ENCODE results near the gene MAP2.

Gene MAP2

DNA sequence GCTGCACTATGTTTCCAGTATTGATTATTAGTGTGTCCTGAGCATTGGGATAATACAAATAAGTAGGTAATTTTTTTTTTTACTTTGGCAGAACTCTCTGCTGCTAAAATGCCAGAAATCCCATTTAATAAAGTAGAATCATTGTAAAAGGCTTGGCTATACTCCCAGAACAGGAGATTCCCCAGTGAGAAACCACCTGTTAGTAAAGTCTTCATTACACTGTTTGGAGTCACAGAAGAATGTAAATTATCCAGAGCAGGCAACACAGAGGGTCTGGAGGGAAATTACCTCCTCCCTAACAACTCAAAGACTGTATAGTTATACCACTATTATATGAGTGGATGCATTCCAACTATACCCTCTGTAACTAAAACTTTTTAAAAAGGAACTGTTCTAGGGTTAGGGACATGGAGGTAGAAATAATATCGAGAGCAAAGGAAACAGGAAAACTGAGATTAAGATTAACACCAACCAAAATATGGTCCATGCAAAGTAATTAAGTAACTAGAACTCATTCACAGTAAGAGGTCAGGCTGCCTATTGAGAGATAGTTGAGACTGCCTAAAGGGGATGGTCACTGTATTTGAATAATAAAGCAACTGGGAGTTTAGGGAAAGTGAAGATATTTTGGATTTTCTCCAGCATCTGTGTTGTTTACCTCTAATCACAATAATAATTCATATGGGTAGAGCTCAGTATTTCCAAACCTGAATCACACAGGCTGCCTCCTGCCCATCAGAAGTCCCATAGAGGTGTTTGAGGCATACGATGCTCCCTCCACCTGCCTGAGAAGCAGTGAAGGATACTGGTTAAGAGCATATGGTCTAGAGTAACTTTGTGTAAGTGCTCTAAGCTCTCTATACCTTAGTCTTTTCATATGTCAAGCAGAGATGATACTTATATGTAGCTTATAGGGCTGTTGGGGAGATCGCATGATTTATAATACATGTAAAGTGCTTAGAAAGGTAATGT, 34.4 kb downstream of the MAP2 start:
- no peak for DNase-seq (ENCODE audit: low spot score)
- TF ChIP-seq, protein P1, sequence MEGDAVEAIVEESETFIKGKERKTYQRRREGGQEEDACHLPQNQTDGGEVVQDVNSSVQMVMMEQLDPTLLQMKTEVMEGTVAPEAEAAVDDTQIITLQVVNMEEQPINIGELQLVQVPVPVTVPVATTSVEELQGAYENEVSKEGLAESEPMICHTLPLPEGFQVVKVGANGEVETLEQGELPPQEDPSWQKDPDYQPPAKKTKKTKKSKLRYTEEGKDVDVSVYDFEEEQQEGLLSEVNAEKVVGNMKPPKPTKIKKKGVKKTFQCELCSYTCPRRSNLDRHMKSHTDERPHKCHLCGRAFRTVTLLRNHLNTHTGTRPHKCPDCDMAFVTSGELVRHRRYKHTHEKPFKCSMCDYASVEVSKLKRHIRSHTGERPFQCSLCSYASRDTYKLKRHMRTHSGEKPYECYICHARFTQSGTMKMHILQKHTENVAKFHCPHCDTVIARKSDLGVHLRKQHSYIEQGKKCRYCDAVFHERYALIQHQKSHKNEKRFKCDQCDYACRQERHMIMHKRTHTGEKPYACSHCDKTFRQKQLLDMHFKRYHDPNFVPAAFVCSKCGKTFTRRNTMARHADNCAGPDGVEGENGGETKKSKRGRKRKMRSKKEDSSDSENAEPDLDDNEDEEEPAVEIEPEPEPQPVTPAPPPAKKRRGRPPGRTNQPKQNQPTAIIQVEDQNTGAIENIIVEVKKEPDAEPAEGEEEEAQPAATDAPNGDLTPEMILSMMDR (conservative IDR thresholded peaks at IDR 0.05; ENCODE audit: low read depth) = no peak
- POLR2A ChIA-PET (ENCODE audit: low non-redundant PET) = no interaction called here
- H3K27ac ChIP-seq = no peak overlapping the region
- CTCF ChIA-PET = interaction anchor here (1.2 kb wide), 1 partner anchor 35 kb away, joined by 5 read pairs; the partner anchor contains the start of gene MAP2

DNA sequence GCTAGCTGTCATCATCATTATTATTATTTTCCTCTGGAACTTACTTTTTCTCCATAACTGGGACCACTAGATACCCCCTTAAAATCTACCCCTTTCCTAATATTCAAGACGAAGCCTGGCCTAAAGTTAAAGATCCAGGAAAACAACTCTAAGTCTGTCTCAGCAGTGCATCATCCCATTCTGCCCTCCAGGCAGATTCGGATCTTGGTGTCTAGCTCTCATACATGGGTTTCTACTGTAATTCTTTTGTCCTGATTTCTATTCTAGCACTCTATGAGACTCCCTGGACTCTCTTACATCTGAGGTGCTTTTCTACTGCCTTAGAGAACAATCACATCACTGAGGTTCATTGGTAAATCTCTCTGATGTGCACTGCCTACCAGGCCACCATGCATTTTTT, 35.5 kb downstream of the MAP2 start:
- no peak for DNase-seq (ENCODE audit: low spot score)
- no peak overlapping the region for H3K27ac ChIP-seq
- ChIA-PET CTCF (interaction anchor here (1.2 kb wide), 1 partner anchor 36 kb away, joined by 5 read pairs; the partner anchor contains the start of gene MAP2), POLR2A (ENCODE audit: low non-redundant PET) (no interaction called here)
- TF ChIP-seq, protein P1 (conservative IDR thresholded peaks at IDR 0.05; ENCODE audit: low read depth) = no peak

DNA sequence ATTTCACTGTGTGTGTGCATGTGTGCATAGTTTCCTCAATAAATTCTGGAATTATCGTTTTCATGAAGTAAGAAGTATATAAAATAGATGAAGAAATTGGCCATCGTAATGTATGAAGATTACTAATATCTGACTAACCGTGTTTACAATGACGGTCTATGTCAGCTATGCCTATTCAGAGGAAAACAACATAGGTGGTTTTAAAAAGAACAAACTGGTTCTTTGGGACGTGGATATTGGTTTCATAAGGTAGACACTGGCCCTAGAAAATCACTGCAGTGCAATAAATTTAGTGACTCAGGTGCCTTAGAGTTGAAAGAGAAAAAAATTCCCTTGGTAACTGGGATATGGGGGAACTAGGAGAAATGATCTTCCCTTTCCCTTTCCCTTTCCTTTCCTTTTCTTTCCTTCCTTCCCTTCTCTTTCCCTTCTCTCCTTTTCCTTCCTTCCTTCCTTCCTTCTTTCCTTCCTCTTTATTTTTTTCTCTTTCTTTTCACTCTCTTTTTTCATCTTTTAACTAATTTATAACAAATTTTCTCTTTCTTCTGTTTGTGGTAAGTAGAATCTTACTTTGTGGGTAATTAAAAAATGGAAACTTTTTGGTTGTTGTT, 36.4 kb downstream of the MAP2 start:
- DNase-seq (ENCODE audit: low spot score) = peak; percentile 66
- no peak overlapping the region for H3K27ac ChIP-seq
- TF ChIP-seq, protein P1 (conservative IDR thresholded peaks at IDR 0.05; ENCODE audit: low read depth) = no peak
- ChIA-PET CTCF (no interaction called here), POLR2A (ENCODE audit: low non-redundant PET) (no interaction called here)

DNA sequence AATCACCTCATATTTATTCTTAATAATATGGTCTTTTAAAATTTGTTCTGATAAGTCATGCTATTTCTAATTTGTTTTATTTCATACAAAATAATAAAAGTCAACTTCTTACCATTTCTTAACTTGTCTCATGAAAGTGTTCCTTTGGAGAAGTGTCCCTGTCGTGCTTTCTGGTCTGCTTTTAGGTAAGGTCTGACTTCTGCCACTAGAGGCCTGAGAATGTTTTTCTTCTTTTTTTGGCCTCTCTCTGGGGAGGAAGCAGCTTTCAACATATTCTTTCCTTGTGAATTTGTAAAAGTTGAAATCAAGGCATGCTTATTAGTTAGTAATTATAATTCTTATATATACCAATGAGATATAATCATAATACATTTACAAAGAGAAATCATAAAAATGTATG, 39.4 kb downstream of the MAP2 start:
- ChIA-PET CTCF (interaction anchor here (0.6 kb wide), 1 partner anchor 1301 kb away, joined by 3 read pairs; no protein-coding TSS in a partner anchor), POLR2A (ENCODE audit: low non-redundant PET) (no interaction called here)
- TF ChIP-seq, protein P1 (conservative IDR thresholded peaks at IDR 0.05; ENCODE audit: low read depth) = no peak
- no peak overlapping the region for H3K27ac ChIP-seq
- no peak for DNase-seq (ENCODE audit: low spot score)

DNA sequence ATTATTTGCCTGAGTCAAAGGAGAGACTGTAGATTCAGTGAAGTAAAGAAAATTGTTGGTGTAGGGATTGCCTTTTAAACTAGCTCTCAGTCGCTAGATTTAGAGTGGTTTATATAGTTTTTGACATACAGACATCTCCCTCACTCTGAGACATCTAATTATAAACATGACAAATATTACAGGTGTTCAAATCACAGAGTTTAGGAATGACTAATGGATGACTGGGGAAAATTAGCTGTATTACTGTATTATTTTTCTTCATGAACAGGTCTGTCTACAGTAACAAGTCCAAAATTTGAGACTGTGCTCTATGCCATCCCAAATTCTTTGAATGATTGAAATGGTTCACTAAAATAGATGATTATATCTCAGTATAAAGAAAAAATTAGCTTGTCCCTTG, 40.0 kb downstream of the MAP2 start:
- ChIA-PET POLR2A (ENCODE audit: low non-redundant PET) (no interaction called here), CTCF (interaction anchor here (0.6 kb wide), 1 partner anchor 1301 kb away, joined by 3 read pairs; no protein-coding TSS in a partner anchor)
- DNase-seq (ENCODE audit: low spot score) = no peak
- TF ChIP-seq, protein P1 (conservative IDR thresholded peaks at IDR 0.05; ENCODE audit: low read depth) = no peak
- H3K27ac ChIP-seq = no peak overlapping the region

DNA sequence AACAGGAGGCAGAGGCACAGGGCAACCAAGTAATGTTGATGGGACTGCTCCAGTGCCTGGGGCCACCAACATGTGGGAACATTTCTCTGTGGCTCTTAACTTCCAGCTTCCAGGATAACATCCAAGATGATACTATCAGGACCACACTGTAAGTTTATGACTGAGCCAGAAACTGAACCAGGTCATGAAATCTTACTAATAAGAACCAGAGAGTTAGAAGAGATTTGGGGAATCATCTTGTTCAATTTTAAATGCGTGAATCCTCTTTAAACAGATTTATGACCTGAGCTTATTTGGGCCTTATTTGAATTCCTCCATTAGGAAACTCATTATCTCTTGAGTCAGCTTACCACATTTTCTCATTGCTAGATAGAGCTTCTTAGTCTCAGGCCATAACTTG, 45.0 kb downstream of the MAP2 start:
- no peak for DNase-seq (ENCODE audit: low spot score)
- H3K27ac ChIP-seq = no peak overlapping the region
- CTCF ChIA-PET = no interaction called here
- POLR2A ChIA-PET (ENCODE audit: low non-redundant PET) = no interaction called here
- TF ChIP-seq, protein P1 (conservative IDR thresholded peaks at IDR 0.05; ENCODE audit: low read depth) = no peak

All from RWPE1 (cell line).